Sigmoid colon (tissue), 4 donors: ENCODE results near the gene TCHHL1.

Source experiments
- CTCF ChIP-seq, 4 experiments: fragments of 450-650 bp in 3 of 4; fragments of 200-600 bp in 1 of 4; IDR thresholded peaks; one replicate each; pipeline ENCODE4 v1.5.1; 2016 to 2019; ENCODE audit warnings: antibody characterized with exemption in 4 of 4, mild to moderate bottlenecking in 3 of 4, moderate library complexity in 2 of 4
- EP300 ChIP-seq, 4 donors: sonication (generic); formaldehyde crosslinking; IDR thresholded peaks; one replicate each; pipeline ENCODE4 v1.6.1; 2017; ENCODE audit warnings: antibody characterized with exemption in 4 of 4
- POLR2A ChIP-seq, 2 donors: fragments of 450-650 bp; IDR thresholded peaks; one replicate each; pipeline ENCODE4 v1.6.1; 2016; ENCODE audit warnings: antibody characterized with exemption in 2 of 2, mild to moderate bottlenecking in 2 of 2, moderate library complexity in 2 of 2
- POLR2AphosphoS5 ChIP-seq, 4 donors: sonication (generic); formaldehyde crosslinking; IDR thresholded peaks; one replicate each; pipeline ENCODE4 v1.6.1; 2017; ENCODE audit warnings: antibody characterized with exemption in 4 of 4

- TF ChIP-seq CTCF (IDR thresholded peaks at IDR 0.05) (no peak), POLR2A (IDR thresholded peaks at IDR 0.05) (no peak), POLR2AphosphoS5 (IDR thresholded peaks at IDR 0.05) (no peak), EP300 (IDR thresholded peaks at IDR 0.05) (no peak)
These were observed 21.7 kb downstream of the TCHHL1 start for GRCh38 chr1:152067150-152067549.
